Measurements from ENCODE around the gene SSNA1.

Gene SSNA1

GRCh38 chr9:137162505-137163364 is 25.7 kb upstream of the SSNA1 start:
- TF ChIP-seq EGR1 (IDR thresholded peaks at IDR 0.05): no peak
- no peak for TF ChIP-seq CREB1 (IDR thresholded peaks at IDR 0.05; ENCODE audit: low read depth)
- TF ChIP-seq ZBTB7A (IDR thresholded peaks at IDR 0.05; ENCODE audit: low read depth): no peak
- no peak for TF ChIP-seq EP300 (IDR thresholded peaks at IDR 0.05; ENCODE audit: borderline replicate concordance)
- TF ChIP-seq TCF12 (IDR thresholded peaks at IDR 0.05; ENCODE audit: low read depth): no peak
- TF ChIP-seq TAF1 (IDR thresholded peaks at IDR 0.05; ENCODE audit: low read depth): no peak
- TF ChIP-seq, protein P1, sequence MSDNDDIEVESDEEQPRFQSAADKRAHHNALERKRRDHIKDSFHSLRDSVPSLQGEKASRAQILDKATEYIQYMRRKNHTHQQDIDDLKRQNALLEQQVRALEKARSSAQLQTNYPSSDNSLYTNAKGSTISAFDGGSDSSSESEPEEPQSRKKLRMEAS (IDR thresholded peaks at IDR 0.05): no peak
- TF ChIP-seq, protein P2, sequence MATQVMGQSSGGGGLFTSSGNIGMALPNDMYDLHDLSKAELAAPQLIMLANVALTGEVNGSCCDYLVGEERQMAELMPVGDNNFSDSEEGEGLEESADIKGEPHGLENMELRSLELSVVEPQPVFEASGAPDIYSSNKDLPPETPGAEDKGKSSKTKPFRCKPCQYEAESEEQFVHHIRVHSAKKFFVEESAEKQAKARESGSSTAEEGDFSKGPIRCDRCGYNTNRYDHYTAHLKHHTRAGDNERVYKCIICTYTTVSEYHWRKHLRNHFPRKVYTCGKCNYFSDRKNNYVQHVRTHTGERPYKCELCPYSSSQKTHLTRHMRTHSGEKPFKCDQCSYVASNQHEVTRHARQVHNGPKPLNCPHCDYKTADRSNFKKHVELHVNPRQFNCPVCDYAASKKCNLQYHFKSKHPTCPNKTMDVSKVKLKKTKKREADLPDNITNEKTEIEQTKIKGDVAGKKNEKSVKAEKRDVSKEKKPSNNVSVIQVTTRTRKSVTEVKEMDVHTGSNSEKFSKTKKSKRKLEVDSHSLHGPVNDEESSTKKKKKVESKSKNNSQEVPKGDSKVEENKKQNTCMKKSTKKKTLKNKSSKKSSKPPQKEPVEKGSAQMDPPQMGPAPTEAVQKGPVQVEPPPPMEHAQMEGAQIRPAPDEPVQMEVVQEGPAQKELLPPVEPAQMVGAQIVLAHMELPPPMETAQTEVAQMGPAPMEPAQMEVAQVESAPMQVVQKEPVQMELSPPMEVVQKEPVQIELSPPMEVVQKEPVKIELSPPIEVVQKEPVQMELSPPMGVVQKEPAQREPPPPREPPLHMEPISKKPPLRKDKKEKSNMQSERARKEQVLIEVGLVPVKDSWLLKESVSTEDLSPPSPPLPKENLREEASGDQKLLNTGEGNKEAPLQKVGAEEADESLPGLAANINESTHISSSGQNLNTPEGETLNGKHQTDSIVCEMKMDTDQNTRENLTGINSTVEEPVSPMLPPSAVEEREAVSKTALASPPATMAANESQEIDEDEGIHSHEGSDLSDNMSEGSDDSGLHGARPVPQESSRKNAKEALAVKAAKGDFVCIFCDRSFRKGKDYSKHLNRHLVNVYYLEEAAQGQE (IDR thresholded peaks at IDR 0.05; ENCODE audit: low read depth): no peak

- no peak for TF ChIP-seq EP300 (IDR thresholded peaks at IDR 0.05; ENCODE audit: borderline replicate concordance)
- no peak for TF ChIP-seq ZBTB7A (IDR thresholded peaks at IDR 0.05; ENCODE audit: low read depth)
- no peak for TF ChIP-seq TAF1 (IDR thresholded peaks at IDR 0.05; ENCODE audit: low read depth)
- TF ChIP-seq USF1 (IDR thresholded peaks at IDR 0.05): no peak
- TF ChIP-seq CREB1 (IDR thresholded peaks at IDR 0.05; ENCODE audit: low read depth): no peak
- TF ChIP-seq, protein P2 (IDR thresholded peaks at IDR 0.05; ENCODE audit: low read depth): no peak
- no peak for TF ChIP-seq NFIC (IDR thresholded peaks at IDR 0.05)
These were observed 25.1 kb upstream of the SSNA1 start for GRCh38 chr9:137163365-137163715.

DNA sequence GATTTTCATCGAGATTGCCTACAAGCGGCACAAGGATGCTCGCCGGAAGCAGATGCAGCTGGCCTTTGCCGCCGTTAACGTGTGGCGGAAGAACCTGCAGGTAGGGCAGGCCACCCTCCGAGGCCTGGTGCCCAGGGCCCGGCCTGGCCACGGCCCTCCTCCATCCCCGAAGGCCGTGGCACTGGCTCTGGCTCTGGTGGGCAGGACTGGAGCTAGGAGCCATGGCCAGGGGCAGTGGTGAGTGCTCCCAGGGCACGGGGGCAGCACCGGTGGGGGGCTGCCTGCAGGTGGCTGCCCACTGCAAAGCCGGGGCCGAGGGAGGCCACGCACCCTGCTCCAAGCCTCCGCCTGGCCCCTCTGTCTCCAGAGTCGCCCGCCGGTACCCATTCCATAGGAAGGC is 24.7 kb upstream of the SSNA1 start:
- no peak for TF ChIP-seq FOXM1 (IDR thresholded peaks at IDR 0.05; ENCODE audit: borderline replicate concordance, low read depth)
- no peak for TF ChIP-seq USF1 (IDR thresholded peaks at IDR 0.05)
- no peak for TF ChIP-seq TAF1 (IDR thresholded peaks at IDR 0.05; ENCODE audit: low read depth)
- TF ChIP-seq EGR1 (IDR thresholded peaks at IDR 0.05): no peak
- TF ChIP-seq NFIC (IDR thresholded peaks at IDR 0.05): no peak
- TF ChIP-seq EP300 (IDR thresholded peaks at IDR 0.05; ENCODE audit: borderline replicate concordance): no peak
- TF ChIP-seq, protein P1 (IDR thresholded peaks at IDR 0.05): no peak
- no peak for TF ChIP-seq CEBPB (IDR thresholded peaks at IDR 0.05)
- TF ChIP-seq CREB1 (IDR thresholded peaks at IDR 0.05; ENCODE audit: low read depth): no peak
- no peak for TF ChIP-seq ZBTB7A (IDR thresholded peaks at IDR 0.05; ENCODE audit: low read depth)
- no peak for TF ChIP-seq TEAD4 (IDR thresholded peaks at IDR 0.05)

GRCh38 chr9:137164370-137165249 is 23.9 kb upstream of the SSNA1 start:
- TF ChIP-seq TAF1 (IDR thresholded peaks at IDR 0.05; ENCODE audit: low read depth): no peak

GRCh38 chr9:137165250-137165836 is 23.1 kb upstream of the SSNA1 start:
- TF ChIP-seq RAD21 (IDR thresholded peaks at IDR 0.05; ENCODE audit: low read depth): no peak
- TF ChIP-seq CEBPB (IDR thresholded peaks at IDR 0.05): no peak
- TF ChIP-seq TCF12 (IDR thresholded peaks at IDR 0.05; ENCODE audit: low read depth): no peak
- TF ChIP-seq TAF1 (IDR thresholded peaks at IDR 0.05; ENCODE audit: low read depth): no peak
- TF ChIP-seq, protein P2 (IDR thresholded peaks at IDR 0.05; ENCODE audit: low read depth): no peak
- TF ChIP-seq, protein P1 (IDR thresholded peaks at IDR 0.05): no peak
- TF ChIP-seq EP300 (IDR thresholded peaks at IDR 0.05; ENCODE audit: borderline replicate concordance): no peak
- TF ChIP-seq USF1 (IDR thresholded peaks at IDR 0.05): no peak
- TF ChIP-seq CREB1 (IDR thresholded peaks at IDR 0.05; ENCODE audit: low read depth): no peak
- TF ChIP-seq ZBTB7A (IDR thresholded peaks at IDR 0.05; ENCODE audit: low read depth): no peak
- TF ChIP-seq FOXM1 (IDR thresholded peaks at IDR 0.05; ENCODE audit: borderline replicate concordance, low read depth): no peak

Data from Ishikawa (cell line).